DOHH2 (cell line): ENCODE results near the gene IGF1R.

ENCODE experiments used
- H3F3A ChIP-seq: fragments of 200-600 bp; sonication (generic), shearing (Covaris generic); 2 replicates; pipeline ENCODE4 v1.6.0; 2016; ENCODE audit warnings: antibody characterized with exemption, mild to moderate bottlenecking; ENCODE audit not compliant: control insufficient read depth, insufficient read depth
- H3K27ac ChIP-seq: fragments of 200-600 bp; sonication (generic); 2 replicates; pipeline ENCODE4 v1.5.1; 2014; ENCODE audit warnings: low read depth, mild to moderate bottlenecking, low read length, moderate library complexity
- H3K27me3 ChIP-seq: fragments of 200-600 bp; sonication (generic); 2 replicates; pipeline ENCODE4 v1.6.1; 2014; ENCODE audit warnings: mild to moderate bottlenecking, low read length, mixed read lengths; ENCODE audit not compliant: control insufficient read depth
- H3K36me3 ChIP-seq: fragments of 200-600 bp; sonication (generic); 2 replicates; pipeline ENCODE4 v1.6.1; 2014; ENCODE audit warnings: mild to moderate bottlenecking, low read length, moderate library complexity, mixed read lengths; ENCODE audit not compliant: control insufficient read depth
- H3K4me1 ChIP-seq: fragments of 200-600 bp; sonication (generic); 2 replicates; pipeline ENCODE4 v1.6.1; 2014; ENCODE audit warnings: mild to moderate bottlenecking, low read length, mixed read lengths; ENCODE audit not compliant: control insufficient read depth
- H3K4me2 ChIP-seq: fragments of 200-600 bp; sonication (generic); 2 replicates; pipeline ENCODE4 v1.6.0; 2014; ENCODE audit warnings: mild to moderate bottlenecking, low read length, moderate library complexity
- H3K4me3 ChIP-seq: fragments of 200-600 bp; sonication (generic); 2 replicates; pipeline ENCODE4 v1.5.1; 2014; ENCODE audit warnings: mild to moderate bottlenecking, low read length, mixed read lengths
- H3K79me2 ChIP-seq: fragments of 200-600 bp; sonication (generic); 2 replicates; pipeline ENCODE4 v1.6.1; 2014; ENCODE audit warnings: mild to moderate bottlenecking, low read length, mixed read lengths; ENCODE audit not compliant: control insufficient read depth
- H3K9me2 ChIP-seq: fragments of 200-600 bp; sonication (generic); replicated peaks from 2 replicates; pipeline ENCODE4 v1.6.1; 2014; ENCODE audit warnings: mild to moderate bottlenecking, low read length, mixed read lengths; ENCODE audit not compliant: control insufficient read depth
- H3K9me3 ChIP-seq: fragments of 200-600 bp; sonication (generic); 2 replicates; pipeline ENCODE4 v1.6.1; 2014; ENCODE audit warnings: antibody characterized with exemption, low read length, mixed read lengths; ENCODE audit not compliant: control insufficient read depth, insufficient read depth
- H4K20me1 ChIP-seq: fragments of 200-600 bp; sonication (generic); 2 replicates; pipeline ENCODE4 v1.6.0; 2014; ENCODE audit warnings: low read depth, mild to moderate bottlenecking, antibody characterized with exemption, low read length, moderate library complexity; ENCODE audit not compliant: control insufficient read depth, insufficient read depth
- EZH2phosphoT487 ChIP-seq: fragments of 200-600 bp; sonication (generic); IDR thresholded peaks from 2 replicates; pipeline ENCODE4 v1.6.1; 2017; ENCODE audit warnings: borderline replicate concordance, mild to moderate bottlenecking, antibody characterized with exemption, low read length, moderate library complexity, mixed read lengths
- TF ChIP-seq, protein P1 (sequence below): fragments of 200-600 bp; sonication (generic); IDR thresholded peaks from one replicate; pipeline ENCODE4 v1.5.1; 2014; ENCODE audit warnings: antibody characterized with exemption, mild to moderate bottlenecking, low read depth, low read length; ENCODE audit not compliant: poor library complexity, severe bottlenecking

IGF1R gene

DNA sequence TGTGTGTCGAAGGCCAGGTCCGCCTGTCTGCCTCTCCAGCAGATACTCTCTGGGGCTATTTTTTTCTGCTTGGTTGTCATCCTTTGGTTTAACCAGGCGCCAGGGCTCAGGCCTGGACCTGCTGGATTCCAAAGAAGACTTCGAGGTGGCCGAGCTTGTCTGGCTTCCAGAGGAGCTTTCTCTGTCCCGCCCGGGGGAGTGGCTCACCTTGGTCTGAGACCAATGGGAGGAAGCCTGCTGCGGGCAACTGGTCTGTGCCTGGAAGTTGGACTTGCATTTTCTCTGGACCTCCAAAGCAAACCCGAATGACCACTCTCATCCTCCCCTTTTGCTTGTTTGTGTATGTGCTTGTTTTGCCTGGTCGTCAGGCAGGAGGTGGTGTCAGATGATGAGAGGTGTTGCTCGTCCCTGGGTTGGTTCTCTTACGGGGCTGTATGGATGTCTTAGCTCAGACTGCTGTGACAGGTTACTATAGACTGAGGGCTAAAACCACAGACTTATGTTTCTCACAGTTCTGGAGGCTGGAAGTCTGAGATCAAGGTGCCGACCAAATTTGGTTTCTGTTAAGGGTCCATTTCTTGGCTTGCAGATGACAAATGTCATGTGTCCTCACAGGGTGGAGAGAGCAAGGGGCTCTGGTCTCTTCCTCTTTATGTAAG lies 19.3 kb downstream of the IGF1R start:
- TF ChIP-seq, protein P1, sequence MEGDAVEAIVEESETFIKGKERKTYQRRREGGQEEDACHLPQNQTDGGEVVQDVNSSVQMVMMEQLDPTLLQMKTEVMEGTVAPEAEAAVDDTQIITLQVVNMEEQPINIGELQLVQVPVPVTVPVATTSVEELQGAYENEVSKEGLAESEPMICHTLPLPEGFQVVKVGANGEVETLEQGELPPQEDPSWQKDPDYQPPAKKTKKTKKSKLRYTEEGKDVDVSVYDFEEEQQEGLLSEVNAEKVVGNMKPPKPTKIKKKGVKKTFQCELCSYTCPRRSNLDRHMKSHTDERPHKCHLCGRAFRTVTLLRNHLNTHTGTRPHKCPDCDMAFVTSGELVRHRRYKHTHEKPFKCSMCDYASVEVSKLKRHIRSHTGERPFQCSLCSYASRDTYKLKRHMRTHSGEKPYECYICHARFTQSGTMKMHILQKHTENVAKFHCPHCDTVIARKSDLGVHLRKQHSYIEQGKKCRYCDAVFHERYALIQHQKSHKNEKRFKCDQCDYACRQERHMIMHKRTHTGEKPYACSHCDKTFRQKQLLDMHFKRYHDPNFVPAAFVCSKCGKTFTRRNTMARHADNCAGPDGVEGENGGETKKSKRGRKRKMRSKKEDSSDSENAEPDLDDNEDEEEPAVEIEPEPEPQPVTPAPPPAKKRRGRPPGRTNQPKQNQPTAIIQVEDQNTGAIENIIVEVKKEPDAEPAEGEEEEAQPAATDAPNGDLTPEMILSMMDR, result no peak
- TF ChIP-seq EZH2phosphoT487, result no peak
- no peak overlapping the region for H3K27ac ChIP-seq
- H3K4me1 ChIP-seq, result 0 out of 2 replicates have a peak, but pooled peaks cover 5% of the 10 kb centered on the region
- H3K4me2 ChIP-seq, result no peak overlapping the region
- no peaks in the 10 kb centered on the region for H3K9me3 ChIP-seq
- no peak overlapping the region for H3K4me3 ChIP-seq
- H3K9me2 ChIP-seq, result no peaks in the 10 kb centered on the region
- no peaks in the 10 kb centered on the region for H3K36me3 ChIP-seq
- H3F3A ChIP-seq, result no peaks in the 10 kb centered on the region
- H3K27me3 ChIP-seq, result no peaks in the 10 kb centered on the region
- no peaks in the 10 kb centered on the region for H3K79me2 ChIP-seq
- no peaks in the 10 kb centered on the region for H4K20me1 ChIP-seq

DNA sequence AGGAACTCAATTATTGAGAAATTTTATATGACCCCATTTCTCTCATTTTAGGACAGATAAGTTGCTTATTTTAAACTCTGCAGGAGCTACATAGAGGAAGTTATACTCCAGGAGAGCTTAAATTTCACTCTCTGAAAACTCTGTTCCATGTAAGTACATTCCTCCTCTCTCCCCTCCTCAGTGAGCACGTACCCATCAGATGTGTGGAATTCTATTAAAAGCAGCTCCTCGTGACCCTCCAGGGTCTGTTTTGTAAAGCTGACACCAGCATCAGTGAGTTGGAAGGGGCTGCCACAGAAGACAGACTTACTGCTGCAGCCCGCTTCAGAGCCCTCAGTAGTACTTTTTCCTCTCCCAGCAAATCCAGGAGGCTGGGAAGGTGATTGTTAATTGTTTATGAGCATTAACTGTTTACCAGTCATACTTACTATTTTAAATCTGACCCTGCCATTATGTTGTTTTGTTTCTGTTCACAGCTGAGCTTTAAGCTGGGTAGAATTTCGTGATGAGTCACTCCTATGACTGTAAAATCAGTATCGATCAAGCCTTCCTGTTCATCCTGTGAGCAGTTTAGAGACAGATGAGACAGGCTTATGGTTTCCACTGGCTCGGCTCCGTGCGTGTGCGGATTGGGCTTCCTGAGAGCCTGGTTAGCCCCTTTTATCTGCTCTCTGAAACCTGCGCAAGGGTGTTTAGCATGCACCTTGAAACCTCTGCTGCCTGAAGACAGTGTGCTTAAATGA lies 20.4 kb downstream of the IGF1R start:
- no peak overlapping the region for H3K4me3 ChIP-seq
- no peak overlapping the region for H3K4me2 ChIP-seq
- H3K4me1 ChIP-seq, result 0 out of 2 replicates have a peak, but pooled peaks cover 5% of the 10 kb centered on the region
- H3K79me2 ChIP-seq, result no peaks in the 10 kb centered on the region
- H3K36me3 ChIP-seq, result no peaks in the 10 kb centered on the region
- H4K20me1 ChIP-seq, result no peaks in the 10 kb centered on the region
- TF ChIP-seq, protein P1, result no peak
- TF ChIP-seq EZH2phosphoT487, result no peak
- H3K27me3 ChIP-seq, result no peaks in the 10 kb centered on the region
- no peak overlapping the region for H3K27ac ChIP-seq
- H3K9me3 ChIP-seq, result no peaks in the 10 kb centered on the region
- H3K9me2 ChIP-seq, result no peaks in the 10 kb centered on the region
- no peaks in the 10 kb centered on the region for H3F3A ChIP-seq

DNA sequence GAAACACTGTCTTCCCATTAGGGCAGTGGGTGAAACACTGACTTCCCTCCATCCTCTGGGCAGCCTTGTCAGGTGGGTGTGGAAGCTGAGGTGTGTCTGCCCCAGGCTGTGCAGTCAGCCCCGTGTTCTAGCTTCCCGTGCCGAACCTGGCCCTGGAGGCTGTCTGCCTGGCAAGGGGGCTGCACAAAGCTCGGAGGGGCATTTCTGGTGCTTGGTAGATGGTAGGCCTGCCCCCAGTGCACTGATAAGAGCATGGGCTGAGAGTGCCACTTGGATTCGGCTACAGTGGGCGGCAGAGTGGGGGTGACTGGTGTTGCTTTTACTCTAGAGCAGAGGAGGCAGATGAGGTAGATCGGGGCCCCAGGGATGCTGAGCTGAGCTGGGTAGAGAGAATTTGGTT lies 21.3 kb downstream of the IGF1R start:
- H3K27me3 ChIP-seq, result no peaks in the 10 kb centered on the region
- no peak overlapping the region for H3K4me3 ChIP-seq
- H3K79me2 ChIP-seq, result no peaks in the 10 kb centered on the region
- no peaks in the 10 kb centered on the region for H3K36me3 ChIP-seq
- H3F3A ChIP-seq, result no peaks in the 10 kb centered on the region
- no peak overlapping the region for H3K27ac ChIP-seq
- 0 out of 2 replicates have a peak, but pooled peaks cover 5% of the 10 kb centered on the region for H3K4me1 ChIP-seq
- H3K9me3 ChIP-seq, result no peaks in the 10 kb centered on the region
- H4K20me1 ChIP-seq, result no peaks in the 10 kb centered on the region
- H3K9me2 ChIP-seq, result no peaks in the 10 kb centered on the region
- no peak overlapping the region for H3K4me2 ChIP-seq
- TF ChIP-seq, protein P1, result no peak
- TF ChIP-seq EZH2phosphoT487, result no peak
